Fibroblast of lung (primary cell): ENCODE measurements around the gene ZDHHC8. TPM values are rescaled to one million over a fixed set of nuclear protein-coding genes. Genes with fewer than 3 reads are reported as not detected.

ENCODE experiments used
- DNase-seq, 2 donors: peaks; one replicate each; pipeline versions ENCODE4 v3.0.0 to v3.0.0-alpha.2; 2010; ENCODE audit warnings: low read depth in 2 of 2
- H2AFZ ChIP-seq: 2 replicates; pipeline ENCODE4 v1.5.1; 2012; ENCODE audit warnings: low read length, control low read depth, inconsistent platforms
- H3K27ac ChIP-seq: 2 replicates; pipeline ENCODE4 v1.5.1; 2011; ENCODE audit warnings: low read length, control low read depth; ENCODE audit not compliant: insufficient read depth
- H3K27me3 ChIP-seq: 2 replicates; pipeline ENCODE4 v1.5.1; 2011; ENCODE audit warnings: mild to moderate bottlenecking, low read length; ENCODE audit not compliant: control insufficient read depth, insufficient read depth
- H3K36me3 ChIP-seq: 2 replicates; pipeline ENCODE4 v1.5.1; 2011; ENCODE audit warnings: low read length; ENCODE audit not compliant: control insufficient read depth, insufficient read depth
- H3K4me1 ChIP-seq: 2 replicates; pipeline ENCODE4 v1.5.1; 2011; ENCODE audit warnings: low read length; ENCODE audit not compliant: control insufficient read depth, insufficient read depth; ENCODE audit errors: extremely low read depth
- H3K4me2 ChIP-seq: 2 replicates; pipeline ENCODE4 v1.5.1; 2011; ENCODE audit warnings: low read length, control low read depth; ENCODE audit not compliant: insufficient read depth; ENCODE audit errors: extremely low read depth
- H3K4me3 ChIP-seq, 4 experiments: fragments of 200-600 bp in 1 of 4; sonication (generic) in 1 of 4; replicated peaks in 1 of 4; 2 replicates each; pipeline ENCODE4 v1.5.1; 2011 to 2016; ENCODE audit warnings: low read length in 4 of 4, low read depth in 3 of 4, mild to moderate bottlenecking in 3 of 4, control low read depth in 2 of 4, inconsistent platforms in 1 of 4, mixed read lengths in 1 of 4; ENCODE audit not compliant: insufficient read depth in 1 of 4; ENCODE audit errors: control extremely low read depth in 1 of 4
- H3K79me2 ChIP-seq: 2 replicates; pipeline ENCODE4 v1.5.1; 2012; ENCODE audit warnings: mild to moderate bottlenecking, low read length, inconsistent platforms; ENCODE audit not compliant: control insufficient read depth, insufficient read depth
- H3K9ac ChIP-seq: 2 replicates; pipeline ENCODE4 v1.5.1; 2011; ENCODE audit warnings: mild to moderate bottlenecking, low read length, control low read depth; ENCODE audit not compliant: insufficient read depth
- H3K9me3 ChIP-seq: 2 replicates; pipeline ENCODE4 v1.5.1; 2012; ENCODE audit warnings: low read depth, low read length; ENCODE audit not compliant: control insufficient read depth, insufficient read depth
- H4K20me1 ChIP-seq: 2 replicates; pipeline ENCODE4 v1.5.1; 2011; ENCODE audit warnings: low read length; ENCODE audit not compliant: control insufficient read depth, insufficient read depth; ENCODE audit errors: extremely low read depth
- EZH2 ChIP-seq: IDR thresholded peaks from 2 replicates; pipeline ENCODE4 v1.5.1; 2012; ENCODE audit warnings: low read length, control low read depth, mild to moderate bottlenecking; ENCODE audit errors: missing control alignments
- polyA plus RNA-seq, 2 donors: library from polyadenylated mRNA; depleted of rRNA in 1 of 2; stranded (reverse) in 1 of 2; unstranded in 1 of 2; fragments of >200 nt; gene quantifications; 2 replicates each; pipeline ENCODE4 v1.2.1, GENCODE V29; 2011 to 2012; ENCODE audit warnings: missing spikeins in 1 of 2
- total RNA-seq: library from RNA; depleted of rRNA; stranded (reverse); fragments of >200 nt; gene quantifications from 2 replicates; pipeline ENCODE4 v1.2.1, GENCODE V29; 2014
- TF ChIP-seq, protein P1 (sequence below), 2 donors: IDR thresholded peaks in 1 of 2; conservative IDR thresholded peaks in 1 of 2; 1 replicate in 1 of 2; 2 replicates in 1 of 2; pipeline ENCODE4 v1.5.1; 2011 to 2012; ENCODE audit warnings: low read length in 2 of 2, control low read depth in 1 of 2, inconsistent platforms in 1 of 2, low read depth in 1 of 2, mild to moderate bottlenecking in 1 of 2

The ZDHHC8 gene
- total and polyA plus RNA-seq, 2 donors (not counting 1 experiment from before 2014, with no cell fraction given), result 6.6 to 26.2 TPM

DNA sequence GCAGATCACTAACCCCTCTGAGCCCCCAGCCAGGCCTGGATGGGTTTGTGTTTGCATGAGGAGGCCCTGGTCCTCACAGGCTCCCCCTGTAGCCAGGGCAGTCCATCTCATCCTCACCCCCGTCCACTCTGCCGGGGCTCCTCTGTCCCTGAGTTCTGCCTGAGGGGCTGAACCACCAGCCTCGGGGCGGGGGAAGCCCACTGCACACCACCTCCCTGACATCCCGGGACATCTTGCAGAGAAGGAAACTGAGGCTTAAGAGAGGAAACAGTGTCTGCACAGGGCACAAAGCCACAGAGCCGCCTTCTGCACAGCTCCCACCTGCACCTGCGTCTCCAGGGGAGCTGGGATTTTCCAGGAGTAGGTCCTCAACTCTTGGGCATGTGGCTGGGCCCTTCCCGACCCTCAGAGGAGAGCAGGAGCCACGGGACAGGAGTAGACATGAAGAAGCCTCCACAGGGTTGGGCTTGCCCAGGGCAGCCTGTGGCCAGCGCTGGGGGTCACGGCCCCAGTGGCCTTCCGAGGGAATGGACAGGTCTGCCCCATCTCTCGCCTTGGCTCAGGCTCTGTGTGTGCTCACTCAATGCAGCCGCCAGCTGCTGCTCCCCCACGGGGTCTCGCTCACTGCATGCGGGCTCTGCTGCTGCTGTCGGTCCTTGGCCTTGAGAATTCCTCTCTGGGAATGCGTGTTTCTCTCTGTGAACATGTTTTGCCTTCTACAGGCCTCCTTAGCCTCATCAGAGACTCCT, 64.7 kb downstream of the ZDHHC8 start:
- Histone ChIP-seq H3K9ac (no peak overlapping the region), H3K4me3 (no peak overlapping the region), H3K79me2 (no peaks in the 10 kb centered on the region), H3K27ac (no peak overlapping the region), H4K20me1 (no peaks in the 10 kb centered on the region), H3K4me2 (no peak overlapping the region), H3K9me3 (no peaks in the 10 kb centered on the region), H2AFZ (no peak overlapping the region), H3K27me3 (peaks cover 15% of the 10 kb centered on the region), H3K4me1 (no peaks in the 10 kb centered on the region), H3K36me3 (no peaks in the 10 kb centered on the region)
- TF ChIP-seq, protein P1, sequence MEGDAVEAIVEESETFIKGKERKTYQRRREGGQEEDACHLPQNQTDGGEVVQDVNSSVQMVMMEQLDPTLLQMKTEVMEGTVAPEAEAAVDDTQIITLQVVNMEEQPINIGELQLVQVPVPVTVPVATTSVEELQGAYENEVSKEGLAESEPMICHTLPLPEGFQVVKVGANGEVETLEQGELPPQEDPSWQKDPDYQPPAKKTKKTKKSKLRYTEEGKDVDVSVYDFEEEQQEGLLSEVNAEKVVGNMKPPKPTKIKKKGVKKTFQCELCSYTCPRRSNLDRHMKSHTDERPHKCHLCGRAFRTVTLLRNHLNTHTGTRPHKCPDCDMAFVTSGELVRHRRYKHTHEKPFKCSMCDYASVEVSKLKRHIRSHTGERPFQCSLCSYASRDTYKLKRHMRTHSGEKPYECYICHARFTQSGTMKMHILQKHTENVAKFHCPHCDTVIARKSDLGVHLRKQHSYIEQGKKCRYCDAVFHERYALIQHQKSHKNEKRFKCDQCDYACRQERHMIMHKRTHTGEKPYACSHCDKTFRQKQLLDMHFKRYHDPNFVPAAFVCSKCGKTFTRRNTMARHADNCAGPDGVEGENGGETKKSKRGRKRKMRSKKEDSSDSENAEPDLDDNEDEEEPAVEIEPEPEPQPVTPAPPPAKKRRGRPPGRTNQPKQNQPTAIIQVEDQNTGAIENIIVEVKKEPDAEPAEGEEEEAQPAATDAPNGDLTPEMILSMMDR (conservative IDR thresholded peaks at IDR 0.05 in 1 of 2, IDR thresholded peaks at IDR 0.05 in 1 of 2; ENCODE audit: low read depth in 1 of 2, low read length in 2 of 2), result no peak
- no peak for TF ChIP-seq EZH2
- no peak for DNase-seq

Other genes with a start within 250 kb of the ZDHHC8 start
- 192 and 305 TPM in 2 replicates for gene COMT, start 190.0 kb upstream of the ZDHHC8 start, total RNA-seq
- gene COMT, start 190.0 kb upstream of the ZDHHC8 start, polyA plus RNA-seq, result 150 and 208 TPM in 2 replicates
- 18.2 and 30.7 TPM in 2 replicates for gene TXNRD2, start 190.0 kb upstream of the ZDHHC8 start, total RNA-seq
- gene TXNRD2, start 190.0 kb upstream of the ZDHHC8 start, polyA plus RNA-seq, result 13.2 and 19.7 TPM in 2 replicates
- gene ARVCF, start 115.0 kb upstream of the ZDHHC8 start, total RNA-seq, result 13.9 and 15.7 TPM in 2 replicates
- gene ARVCF, start 115.0 kb upstream of the ZDHHC8 start, polyA plus RNA-seq, result 2.0 and 2.6 TPM in 2 replicates
- gene TANGO2, start 110.7 kb upstream of the ZDHHC8 start, total RNA-seq, result 33.4 and 52.8 TPM in 2 replicates
- gene TANGO2, start 110.7 kb upstream of the ZDHHC8 start, polyA plus RNA-seq, result 28.3 and 41.3 TPM in 2 replicates
- 21.3 and 26.2 TPM in 2 replicates for gene DGCR8, start 51.6 kb upstream of the ZDHHC8 start, total RNA-seq
- 18.8 and 21.6 TPM in 2 replicates for gene DGCR8, start 51.6 kb upstream of the ZDHHC8 start, polyA plus RNA-seq
- 87.8 and 88.5 TPM in 2 replicates for gene RANBP1, start 15.7 kb upstream of the ZDHHC8 start, total RNA-seq
- gene RANBP1, start 15.7 kb upstream of the ZDHHC8 start, polyA plus RNA-seq, result 178 and 362 TPM in 2 replicates
- 38.8 and 52.2 TPM in 2 replicates for gene TRMT2A, start 14.6 kb upstream of the ZDHHC8 start, total RNA-seq
- gene TRMT2A, start 14.6 kb upstream of the ZDHHC8 start, polyA plus RNA-seq, result 12.9 and 13.5 TPM in 2 replicates
- gene CCDC188, start 19.3 kb downstream of the ZDHHC8 start, total RNA-seq, result 0.33 TPM in 1 of 2 replicates, not detected in the other
- gene CCDC188, start 19.3 kb downstream of the ZDHHC8 start, polyA plus RNA-seq, result 0.37 and 0.59 TPM in 2 replicates
- gene RTN4R, start 136.5 kb downstream of the ZDHHC8 start, total RNA-seq, result 0.26 and 0.99 TPM in 2 replicates
- gene RTN4R, start 136.5 kb downstream of the ZDHHC8 start, polyA plus RNA-seq, result 0.33 and 2.0 TPM in 2 replicates
- 51.1 and 53.2 TPM in 2 replicates for gene DGCR6L, start 188.3 kb downstream of the ZDHHC8 start, total RNA-seq
- 26.2 and 42.7 TPM in 2 replicates for gene DGCR6L, start 188.3 kb downstream of the ZDHHC8 start, polyA plus RNA-seq